GM12878 (cell line): ENCODE data around the gene DNAJA1. TPM values are rescaled to one million over a fixed set of nuclear protein-coding genes. Genes with fewer than 3 reads are reported as not detected.

Experiments used
- BRCA1 ChIP-seq: IDR thresholded peaks from 2 replicates; pipeline ENCODE4 v1.6.1; 2011; ENCODE audit warnings: low read depth, low read length, improper control_type of control experiment
- CBX5 ChIP-seq: sonication (generic); IDR thresholded peaks from 2 replicates; pipeline ENCODE4 v1.6.1; 2016; ENCODE audit warnings: low read depth, moderate library complexity, mild to moderate bottlenecking, inconsistent platforms
- CREB1 ChIP-seq: IDR thresholded peaks from 2 replicates; pipeline ENCODE4 v1.6.1; 2012; ENCODE audit warnings: low read depth, mild to moderate bottlenecking, inconsistent platforms
- EGR1 ChIP-seq, 2 experiments: IDR thresholded peaks; 1 replicate in 1 of 2; 2 replicates in 1 of 2; pipeline ENCODE4 v1.6.1; 2011 to 2012; ENCODE audit warnings: low read depth in 2 of 2, low read length in 2 of 2, borderline replicate concordance in 1 of 2, mild to moderate bottlenecking in 1 of 2, moderate library complexity in 1 of 2
- GATAD2B ChIP-seq: fragments of 450-650 bp; conservative IDR thresholded peaks from 2 replicates; pipeline ENCODE4 v1.6.1; 2017; ENCODE audit warnings: low read depth, mild to moderate bottlenecking, moderate library complexity
- HCFC1 ChIP-seq: fragments of 150-350 bp; IDR thresholded peaks from 2 replicates; pipeline ENCODE4 v1.6.1; 2014; ENCODE audit warnings: low read length
- HDAC2 ChIP-seq: fragments of 200-600 bp; sonication (generic); IDR thresholded peaks from 2 replicates; pipeline ENCODE4 v1.6.1; 2017
- IKZF1 ChIP-seq: fragments of 450-650 bp; conservative IDR thresholded peaks from 2 replicates; pipeline ENCODE4 v1.6.1; 2017; ENCODE audit warnings: antibody characterized with exemption, mild to moderate bottlenecking
- IKZF2 ChIP-seq, 2 experiments: fragments of 450-650 bp; IDR thresholded peaks; 2 replicates each; pipeline ENCODE4 v1.6.1; 2017; ENCODE audit warnings: mild to moderate bottlenecking in 2 of 2, moderate library complexity in 2 of 2
- IRF4 ChIP-seq: IDR thresholded peaks from 2 replicates; pipeline ENCODE4 v1.6.1; 2011; ENCODE audit warnings: low read depth, low read length
- MEF2B ChIP-seq: fragments of 450-650 bp; IDR thresholded peaks from 2 replicates; pipeline ENCODE4 v1.6.1; 2018; ENCODE audit warnings: mild to moderate bottlenecking, moderate library complexity; ENCODE audit not compliant: partially characterized antibody, poor library complexity, severe bottlenecking
- NR2C1 ChIP-seq: fragments of 450-650 bp; IDR thresholded peaks from 2 replicates; pipeline ENCODE4 v1.6.1; 2017; ENCODE audit warnings: antibody characterized with exemption, mild to moderate bottlenecking, moderate library complexity
- NR2F1 ChIP-seq: fragments of 450-650 bp; conservative IDR thresholded peaks from 2 replicates; pipeline ENCODE4 v1.6.1; 2017; ENCODE audit warnings: mild to moderate bottlenecking
- PAX5 ChIP-seq: IDR thresholded peaks from 2 replicates; pipeline ENCODE4 v1.6.1; 2011; ENCODE audit warnings: low read depth, low read length, borderline replicate concordance
- RBBP5 ChIP-seq: fragments of 200-600 bp; sonication (generic); conservative IDR thresholded peaks from 2 replicates; pipeline ENCODE4 v1.6.1; 2016
- RFX5 ChIP-seq: IDR thresholded peaks from 2 replicates; pipeline ENCODE4 v1.6.1; 2011; ENCODE audit warnings: low read depth, low read length, improper control_type of control experiment
- RUNX3 ChIP-seq: IDR thresholded peaks from 2 replicates; pipeline ENCODE4 v1.6.1; 2012; ENCODE audit warnings: low read length, inconsistent platforms
- SMARCA5 ChIP-seq: fragments of 450-650 bp; IDR thresholded peaks from 2 replicates; pipeline ENCODE4 v1.6.1; 2017; ENCODE audit warnings: mild to moderate bottlenecking
- SREBF2 ChIP-seq: IDR thresholded peaks from 2 replicates; pipeline ENCODE4 v1.6.1; 2012; ENCODE audit warnings: mild to moderate bottlenecking, low read length
- STAT3 ChIP-seq: IDR thresholded peaks from 2 replicates; pipeline ENCODE4 v1.6.1; 2011; ENCODE audit warnings: low read depth, low read length, improper control_type of control experiment
- TBL1XR1 ChIP-seq: IDR thresholded peaks from 2 replicates; pipeline ENCODE4 v1.6.1; 2012; ENCODE audit warnings: low read depth, low read length, improper control_type of control experiment
- ZNF24 ChIP-seq: fragments of 450-650 bp; IDR thresholded peaks from 2 replicates; pipeline ENCODE4 v1.6.1; 2017; ENCODE audit warnings: antibody characterized with exemption, mild to moderate bottlenecking
- ZNF687 ChIP-seq: fragments of 450-650 bp; IDR thresholded peaks from 2 replicates; pipeline ENCODE4 v1.6.1; 2017; ENCODE audit warnings: mild to moderate bottlenecking, moderate library complexity
- polyA plus RNA-seq, 11 experiments: library from polyadenylated mRNA; depleted of rRNA in 4 of 11; unstranded in 6 of 11; stranded (reverse) in 5 of 11; fragments of >200 nt; fragmentation: Nextera tagmentation in 4 of 11; fragmentation: Illumina TruSeq in 1 of 11; extraction: Ambion mirVana in 4 of 11; extraction: Trizol in 1 of 11; gene quantifications; 1 replicate in 1 of 11; 2 replicates in 10 of 11; pipeline versions ENCODE4 v1.2.1 to v1.2.3, GENCODE V29; 2011 to 2016; ENCODE audit warnings: inconsistent platforms in 2 of 11, missing spikeins in 2 of 11, low read depth in 1 of 11
- total RNA-seq, 4 experiments: library from RNA; depleted of rRNA in 3 of 4; stranded (reverse); fragments of >200 nt in 3 of 4; fragmentation: Illumina TruSeq in 1 of 4; extraction: Trizol in 1 of 4; gene quantifications; 2 replicates each; pipeline versions ENCODE4 v1.2.1 to v1.2.3, GENCODE V29; 2013 to 2021
- TF ChIP-seq, protein P1 (sequence below): fragments of 450-650 bp; formaldehyde crosslinking; IDR thresholded peaks from 2 replicates; pipeline ENCODE4 v1.4.0; 2022; ENCODE audit warnings: mild to moderate bottlenecking, moderate library complexity
- TF ChIP-seq, protein P2 (sequence below): IDR thresholded peaks from 2 replicates; pipeline ENCODE4 v1.6.1; 2011; ENCODE audit warnings: mild to moderate bottlenecking, low read depth, low read length, moderate library complexity; ENCODE audit not compliant: insufficient replicate concordance

DNAJA1 gene
- total and polyA plus RNA-seq, 10 of the 15 experiments (the other 5 are each of a cell fraction or from before 2014, with no cell fraction given) = 69.7 to 206 (median 146) TPM

DNA sequence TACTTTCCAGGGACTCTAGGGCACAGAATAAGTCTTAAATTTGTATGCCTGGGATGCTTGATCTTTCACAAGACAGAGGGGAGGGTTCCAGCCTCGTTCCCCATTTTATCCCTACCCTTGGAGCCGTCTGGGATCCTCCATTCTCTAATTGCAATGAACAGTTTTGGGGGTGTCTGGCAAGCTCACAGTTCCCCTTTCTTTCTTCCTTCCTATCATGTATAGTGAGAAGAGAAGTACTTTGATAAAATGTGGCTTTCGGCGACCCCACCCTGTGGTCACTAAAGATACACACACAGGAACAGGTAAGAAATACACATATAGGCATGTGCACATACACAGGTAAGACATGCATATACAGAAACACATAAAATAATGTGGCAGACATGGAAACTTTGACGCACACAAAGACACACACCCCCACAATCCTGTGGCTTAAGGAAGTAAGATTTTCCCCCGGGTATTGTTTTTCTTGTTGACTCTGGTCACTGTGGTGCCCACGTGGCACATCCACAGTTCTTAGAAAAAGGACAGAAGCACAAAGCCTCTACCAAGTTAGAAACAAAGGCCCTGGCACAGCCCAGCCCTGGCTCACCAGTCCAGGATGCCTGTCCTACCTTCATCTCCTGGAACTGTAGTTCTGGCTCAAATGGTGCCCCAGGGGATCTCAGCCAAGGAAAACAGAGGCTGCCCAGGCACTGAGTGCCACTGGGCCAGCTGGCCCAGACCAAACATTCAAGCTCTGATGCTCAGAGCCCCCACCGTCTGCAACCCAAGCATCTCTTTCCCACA lies 57.7 kb downstream of the DNAJA1 start (continued):
- TF ChIP-seq RFX5 (no peak), IKZF2 (IDR thresholded peaks at IDR 0.05) (0 out of 4 replicates have a peak, but pooled peaks of 1 of the 2 experiments have one; percentile 19), IKZF1 (peak; percentile 41; the same call in 1 of the 2 replicates), EGR1 (IDR thresholded peaks at IDR 0.05; ENCODE audit: borderline replicate concordance in 1 of 2, low read depth in 2 of 2, low read length in 2 of 2) (peak in 1 of 2 experiments; percentile 35; a peak in 1 of 3 replicates), CBX5 (no peak), ZNF24 (no peak), MEF2B (peak; percentile 46), NR2C1 (no peak), TBL1XR1 (no peak), ZNF687 (no peak), NR2F1 (no peak), HDAC2 (no peak), STAT3 (no peak), SMARCA5 (no peak), IRF4 (no peak), SREBF2 (no peak), RBBP5 (no peak), CREB1 (no peak), RUNX3 (peak; percentile 26; the same call in 1 of the 2 replicates), PAX5 (no peak), HCFC1 (no peak), GATAD2B (no peak), BRCA1 (no peak)
- TF ChIP-seq, protein P1, sequence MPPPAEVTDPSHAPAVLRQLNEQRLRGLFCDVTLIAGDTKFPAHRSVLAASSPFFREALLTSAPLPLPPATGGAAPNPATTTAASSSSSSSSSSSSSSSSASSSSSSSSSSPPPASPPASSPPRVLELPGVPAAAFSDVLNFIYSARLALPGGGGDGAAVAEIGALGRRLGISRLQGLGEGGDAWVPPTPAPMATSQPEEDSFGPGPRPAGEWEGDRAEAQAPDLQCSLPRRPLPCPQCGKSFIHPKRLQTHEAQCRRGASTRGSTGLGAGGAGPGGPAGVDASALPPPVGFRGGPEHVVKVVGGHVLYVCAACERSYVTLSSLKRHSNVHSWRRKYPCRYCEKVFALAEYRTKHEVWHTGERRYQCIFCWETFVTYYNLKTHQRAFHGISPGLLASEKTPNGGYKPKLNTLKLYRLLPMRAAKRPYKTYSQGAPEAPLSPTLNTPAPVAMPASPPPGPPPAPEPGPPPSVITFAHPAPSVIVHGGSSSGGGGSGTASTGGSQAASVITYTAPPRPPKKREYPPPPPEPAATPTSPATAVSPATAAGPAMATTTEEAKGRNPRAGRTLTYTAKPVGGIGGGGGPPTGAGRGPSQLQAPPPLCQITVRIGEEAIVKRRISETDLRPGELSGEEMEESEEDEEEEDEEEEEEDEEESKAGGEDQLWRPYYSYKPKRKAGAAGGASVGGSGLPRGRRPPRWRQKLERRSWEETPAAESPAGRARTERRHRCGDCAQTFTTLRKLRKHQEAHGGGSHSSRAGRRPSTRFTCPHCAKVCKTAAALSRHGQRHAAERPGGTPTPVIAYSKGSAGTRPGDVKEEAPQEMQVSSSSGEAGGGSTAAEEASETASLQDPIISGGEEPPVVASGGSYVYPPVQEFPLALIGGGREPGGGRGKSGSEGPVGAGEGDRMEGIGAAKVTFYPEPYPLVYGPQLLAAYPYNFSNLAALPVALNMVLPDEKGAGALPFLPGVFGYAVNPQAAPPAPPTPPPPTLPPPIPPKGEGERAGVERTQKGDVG (CRISPR knock-in tag) = no peak
- TF ChIP-seq, protein P2, sequence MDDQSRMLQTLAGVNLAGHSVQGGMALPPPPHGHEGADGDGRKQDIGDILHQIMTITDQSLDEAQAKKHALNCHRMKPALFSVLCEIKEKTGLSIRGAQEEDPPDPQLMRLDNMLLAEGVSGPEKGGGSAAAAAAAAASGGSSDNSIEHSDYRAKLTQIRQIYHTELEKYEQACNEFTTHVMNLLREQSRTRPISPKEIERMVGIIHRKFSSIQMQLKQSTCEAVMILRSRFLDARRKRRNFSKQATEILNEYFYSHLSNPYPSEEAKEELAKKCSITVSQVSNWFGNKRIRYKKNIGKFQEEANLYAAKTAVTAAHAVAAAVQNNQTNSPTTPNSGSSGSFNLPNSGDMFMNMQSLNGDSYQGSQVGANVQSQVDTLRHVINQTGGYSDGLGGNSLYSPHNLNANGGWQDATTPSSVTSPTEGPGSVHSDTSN = no peak
